Measurements from ENCODE around the gene DNAJA1. TPM values are rescaled to one million over a fixed set of nuclear protein-coding genes. Genes with fewer than 3 reads are reported as not detected.
"Not testable (repeated sequence)": the region's sequence is repeated elsewhere in the genome, so short reads cannot be mapped to it uniquely, and the experiment has no call there.

Gene DNAJA1
- polyA plus RNA-seq (ENCODE audit: insufficient read length in 10 of 10), result 100 to 1,000 TPM in 5 of 10 donors, 10 to 100 TPM in 5; 91.8 to 139 (median 103) TPM
- long read RNA-seq, donor 1, transcript DNAJA1-201 (9 exons, 2,381 nt), result major isoform, 28 of 89 reads
- long read RNA-seq, donor 1, partial matches to known transcripts, result 61 of 89 reads
- long read RNA-seq, donor 1, other reads (novel, unspliced or antisense), result 0 of 89 reads
- long read RNA-seq, donor 2, transcript DNAJA1-201 (9 exons, 2,381 nt), result major isoform, 24 of 95 reads
- long read RNA-seq, donor 2, partial matches to known transcripts, result 71 of 95 reads
- long read RNA-seq, donor 2, other reads (novel, unspliced or antisense), result 0 of 95 reads
- long read RNA-seq, donor 3, result 0 reads
- long read RNA-seq, donor 4, transcript DNAJA1-201 (9 exons, 2,381 nt), result major isoform, 32 of 83 reads
- long read RNA-seq, donor 4, partial matches to known transcripts, result 51 of 83 reads
- long read RNA-seq, donor 4, other reads (novel, unspliced or antisense), result 0 of 83 reads
- long read RNA-seq, donor 5, transcript DNAJA1-201 (9 exons, 2,381 nt), result major isoform, 29 of 126 reads
- long read RNA-seq, donor 5, partial matches to known transcripts, result 78 of 126 reads
- long read RNA-seq, donor 5, other reads (novel, unspliced or antisense), result 19 of 126 reads
- long read RNA-seq, donor 6, transcript DNAJA1-201 (9 exons, 2,381 nt), result major isoform, 41 of 161 reads
- long read RNA-seq, donor 6, partial matches to known transcripts, result 120 of 161 reads
- long read RNA-seq, donor 6, other reads (novel, unspliced or antisense), result 0 of 161 reads
- long read RNA-seq, donor 7, transcript DNAJA1-201 (9 exons, 2,381 nt), result major isoform, 35 of 74 reads
- long read RNA-seq, donor 7, partial matches to known transcripts, result 39 of 74 reads
- long read RNA-seq, donor 7, other reads (novel, unspliced or antisense), result 0 of 74 reads
- long read RNA-seq, donor 8, transcript DNAJA1-201 (9 exons, 2,381 nt), result major isoform, 33 of 119 reads
- long read RNA-seq, donor 8, partial matches to known transcripts, result 86 of 119 reads
- long read RNA-seq, donor 8, other reads (novel, unspliced or antisense), result 0 of 119 reads
- long read RNA-seq, donor 9, transcript DNAJA1-201 (9 exons, 2,381 nt), result major isoform, 5 of 5 reads
- long read RNA-seq, donor 9, partial matches to known transcripts, result 0 of 5 reads
- long read RNA-seq, donor 9, other reads (novel, unspliced or antisense), result 0 of 5 reads

DNA sequence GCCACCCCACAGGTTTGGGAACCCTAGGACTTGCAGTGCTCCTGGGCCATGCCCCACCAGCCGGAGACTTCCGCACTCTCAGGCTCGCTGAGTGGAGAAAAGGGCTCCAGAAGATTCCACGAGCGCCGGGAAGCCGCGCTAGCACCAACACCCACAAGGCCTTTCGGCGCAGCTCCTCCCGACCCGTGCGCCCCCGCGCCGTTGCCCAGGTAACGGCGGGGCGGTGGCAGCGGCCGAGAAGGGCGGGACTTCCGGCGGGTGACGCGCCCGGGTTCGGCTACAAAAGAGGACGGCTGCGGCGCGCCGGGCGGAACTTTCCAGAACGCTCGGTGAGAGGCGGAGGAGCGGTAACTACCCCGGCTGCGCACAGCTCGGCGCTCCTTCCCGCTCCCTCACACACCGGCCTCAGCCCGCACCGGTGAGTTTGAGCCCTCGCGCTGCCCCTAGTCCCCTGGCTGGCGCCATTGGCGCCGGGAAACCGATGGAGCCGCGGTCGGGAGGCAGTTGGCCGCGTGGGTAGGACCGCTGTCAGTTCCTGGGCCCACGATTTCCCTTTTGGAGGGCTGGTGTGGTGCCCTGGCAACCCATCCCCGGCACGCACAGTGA is at the start of gene DNAJA1:
Gene DNAJA1, plus strand, starts transcription at position 308 of the 606 bp plus-strand sequence. CDS start 1,212 bp downstream, outside the sequence.
- DNase-seq, result peak; percentile 95 to 98 (median 97)

DNA sequence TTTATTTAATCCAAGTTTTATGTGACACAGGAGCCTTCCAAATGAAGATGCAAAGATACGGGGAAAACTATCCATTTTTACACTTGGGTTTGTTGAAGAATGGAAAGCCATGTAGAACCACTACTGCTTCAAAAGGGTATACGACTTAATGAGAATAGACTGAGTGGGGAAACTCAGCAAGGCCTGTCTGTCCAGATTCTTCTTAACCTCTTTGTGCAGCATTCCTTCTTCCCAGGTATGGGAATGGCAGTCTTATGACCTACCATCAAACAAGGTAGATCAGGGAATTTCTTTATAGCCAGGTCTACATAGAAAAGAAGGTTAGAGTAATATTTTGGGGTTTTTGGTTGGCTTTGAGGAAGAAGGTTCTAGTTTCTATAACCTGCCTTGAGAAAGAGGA is 47.0 kb upstream of the DNAJA1 start:
- no peak for DNase-seq

DNA sequence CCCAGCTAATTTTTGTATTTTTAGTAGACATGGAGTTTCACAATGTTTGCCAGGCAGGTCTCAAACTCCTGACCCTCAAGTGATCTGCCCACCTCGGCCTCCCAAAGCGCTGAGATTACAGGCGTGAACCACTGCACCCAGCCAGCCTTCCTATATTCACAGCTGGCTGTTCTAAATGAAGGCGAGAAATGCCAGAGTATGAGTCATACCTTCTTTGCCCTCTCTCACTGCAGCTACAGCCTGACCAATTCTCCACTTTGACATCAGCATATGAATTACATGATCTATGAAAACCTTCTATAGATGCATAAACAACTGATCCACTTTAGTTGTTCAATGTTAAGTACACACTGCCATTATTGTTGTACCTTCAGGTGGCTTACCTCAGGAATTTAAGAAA is 38.1 kb upstream of the DNAJA1 start:
- no peak for DNase-seq

DNA sequence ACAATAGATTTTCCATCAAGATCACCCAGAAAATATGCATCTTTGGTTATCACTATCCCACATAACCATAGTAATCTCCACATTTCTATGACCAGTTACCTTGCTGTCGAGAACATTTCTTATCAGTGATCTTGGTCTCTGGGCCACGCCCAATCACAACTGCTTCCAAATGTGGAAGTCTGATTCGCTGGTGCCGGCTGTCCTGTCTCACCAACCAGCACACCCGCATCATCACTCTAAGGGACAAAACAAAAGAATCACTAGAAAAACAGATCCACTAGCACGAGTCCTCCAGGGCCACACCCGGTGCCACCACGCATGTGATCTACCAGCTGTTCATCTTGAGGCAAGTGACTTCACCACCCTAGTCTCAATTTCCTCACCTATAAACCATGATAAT is 35.4 kb upstream of the DNAJA1 start:
- no peak for DNase-seq

DNA sequence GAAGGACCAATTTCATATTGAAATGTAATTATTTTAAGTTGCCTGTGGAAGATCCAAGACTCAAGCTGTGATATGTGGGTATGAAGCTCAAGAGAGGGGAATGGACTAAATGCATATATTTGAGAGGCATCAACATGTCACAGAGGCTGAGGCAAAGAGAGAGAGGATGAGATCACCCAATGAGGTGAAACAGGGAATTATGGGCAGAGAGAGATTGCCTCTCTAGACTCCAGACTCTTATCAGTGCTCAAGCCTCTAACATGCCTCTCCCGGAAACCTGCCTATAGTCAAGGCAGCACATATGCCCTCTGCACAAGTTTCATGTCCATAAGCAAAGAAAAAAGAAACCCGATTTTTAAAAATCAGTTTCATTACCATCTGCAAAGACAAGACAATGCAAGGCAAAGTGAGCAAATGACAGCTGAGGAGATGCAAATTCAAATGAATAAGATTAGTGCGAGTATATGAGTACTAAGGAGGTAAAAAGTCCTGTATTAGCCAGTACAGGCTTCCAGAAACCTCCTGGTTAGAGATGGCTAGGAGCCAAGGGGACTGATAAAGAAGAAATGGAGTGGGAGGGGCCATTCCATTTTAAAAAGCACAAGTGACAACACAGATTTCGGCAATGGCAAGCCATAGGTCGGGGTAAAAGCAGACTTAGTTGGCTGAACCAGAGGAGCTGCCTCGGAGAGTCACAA is 33.0 kb upstream of the DNAJA1 start:
- no peak for DNase-seq

GRCh38 chr9:32992595-32993238 is 32.4 kb upstream of the DNAJA1 start:
- no peak for DNase-seq

DNA sequence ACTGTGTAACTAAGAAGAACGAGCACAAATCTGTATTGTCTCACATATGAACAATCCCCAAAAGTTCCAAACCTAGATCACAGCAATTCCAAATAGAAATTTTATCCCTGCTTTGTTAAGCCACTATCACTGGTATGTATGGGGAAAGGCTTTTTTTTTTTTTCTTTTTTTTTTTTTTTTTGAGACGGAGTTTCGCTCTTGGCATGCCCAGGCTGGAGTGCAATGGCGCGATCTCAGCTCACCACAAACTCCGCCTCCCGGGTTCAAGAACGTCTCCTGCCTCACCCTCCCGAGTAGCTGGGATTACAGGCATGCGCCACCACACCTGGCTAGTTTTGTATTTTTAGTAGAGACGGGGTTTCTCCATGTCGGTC is 24.4 kb upstream of the DNAJA1 start:
- peak in 1 of 3 donors; percentile 17 for DNase-seq

GRCh38 chr9:33005335-33005734 is 19.7 kb upstream of the DNAJA1 start:
- DNase-seq, result not testable (repeated sequence)

GRCh38 chr9:33007755-33008154 is 17.3 kb upstream of the DNAJA1 start:
- no peak for DNase-seq

- DNase-seq, result no peak
Observed at GRCh38 chr9:33011831-33012230, 13.2 kb upstream of the DNAJA1 start.

- no peak for DNase-seq
Observed at GRCh38 chr9:33012328-33013069, 12.6 kb upstream of the DNAJA1 start.

GRCh38 chr9:33013962-33014664 is 11.0 kb upstream of the DNAJA1 start:
- DNase-seq, result no peak

GRCh38 chr9:33014665-33015014 is 10.4 kb upstream of the DNAJA1 start:
- DNase-seq, result no peak

DNA sequence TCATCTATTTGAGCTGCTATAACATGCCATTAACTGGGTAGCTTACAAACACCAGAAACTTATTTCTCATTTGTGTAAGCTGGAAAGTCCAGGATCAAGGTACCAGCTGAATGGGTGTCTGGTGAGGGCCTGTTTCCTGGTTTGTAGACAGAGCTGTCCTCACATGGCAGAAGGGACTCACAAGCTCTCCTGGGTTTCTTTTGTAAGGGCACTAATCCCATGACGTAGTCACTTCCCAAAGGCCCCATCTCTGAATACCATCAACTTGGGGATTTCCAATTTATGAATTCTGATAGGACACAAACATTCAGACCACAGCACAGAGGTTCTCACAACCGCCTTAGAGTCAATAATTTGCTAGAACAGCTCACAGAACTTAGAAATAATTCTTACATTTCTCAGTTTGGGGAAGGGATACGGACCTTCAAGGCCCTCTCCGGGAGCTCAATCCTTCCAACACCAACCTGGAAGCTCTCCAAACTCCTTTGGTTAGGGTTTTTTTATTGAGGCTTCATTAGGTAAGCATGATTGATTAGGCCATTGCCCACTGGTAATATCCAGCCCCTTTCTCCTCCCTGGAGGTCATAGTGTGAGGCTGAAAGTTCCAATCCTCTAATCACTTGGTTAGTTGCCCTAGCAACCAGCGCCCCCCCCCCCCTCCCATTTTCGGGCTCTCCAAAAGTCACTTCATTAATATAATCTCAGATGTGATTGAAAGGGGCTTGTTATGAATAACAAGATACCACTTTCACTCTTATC is 7.6 kb upstream of the DNAJA1 start:
- DNase-seq, result no peak

DNA sequence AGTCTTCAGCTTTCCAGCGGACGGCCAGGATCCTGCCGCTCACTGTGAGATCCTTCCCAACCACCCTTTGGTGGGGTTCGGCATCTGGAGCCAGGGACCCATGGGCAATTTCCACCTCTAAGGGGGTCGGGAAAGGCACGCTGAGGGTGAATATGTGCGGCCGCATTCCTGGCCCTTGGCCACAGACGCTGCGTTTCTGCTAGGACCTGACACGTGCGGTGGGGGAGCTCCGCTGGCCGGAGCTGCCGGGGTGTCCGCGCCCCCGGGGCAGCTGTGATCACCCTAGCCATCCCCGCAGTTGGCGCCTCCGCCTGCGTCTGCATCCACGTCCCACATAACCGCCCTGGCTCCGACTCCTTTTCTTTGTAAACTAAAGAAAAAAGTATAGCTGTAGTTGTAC is 5.3 kb upstream of the DNAJA1 start:
- DNase-seq, result no peak

DNA sequence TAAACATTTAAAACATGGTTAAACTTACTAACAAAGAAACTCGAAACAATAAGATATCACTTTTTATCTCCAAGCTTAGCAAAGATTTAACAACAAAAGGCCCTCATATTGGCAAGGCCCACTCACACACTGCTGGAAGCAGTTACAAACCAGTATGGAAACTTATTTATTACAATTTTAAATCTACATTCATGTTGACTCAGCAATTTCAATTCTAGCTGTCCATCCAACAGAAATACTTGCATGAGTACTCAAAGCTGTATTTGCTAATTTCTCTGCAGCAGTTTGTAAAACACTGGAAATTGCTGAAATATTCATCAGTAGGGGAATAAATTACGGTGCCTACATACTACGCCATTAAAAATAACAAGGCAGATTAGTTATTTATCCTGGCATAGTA is 2.8 kb upstream of the DNAJA1 start:
- no peak for DNase-seq

DNA sequence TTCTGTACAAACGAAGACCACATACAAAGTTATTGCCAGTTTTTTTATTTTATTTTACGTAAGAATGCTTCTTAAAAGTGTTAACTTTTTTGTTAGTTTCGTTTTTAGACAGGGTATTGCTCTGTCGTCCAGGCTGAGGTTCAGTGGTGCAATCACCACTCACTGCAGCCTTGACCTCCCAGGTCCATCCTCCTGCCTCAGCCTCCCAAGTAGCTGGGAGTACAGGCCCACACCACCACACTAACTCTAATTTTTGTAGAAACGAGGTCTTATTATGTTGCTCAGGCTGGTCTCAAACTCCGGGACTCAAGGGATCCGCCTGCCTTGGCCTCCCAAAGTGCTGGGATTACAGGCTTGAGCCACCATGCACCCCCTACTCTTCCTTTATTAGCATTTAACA is 2.3 kb upstream of the DNAJA1 start:
- no peak for DNase-seq

- DNase-seq, result no peak
Observed at GRCh38 chr9:33023661-33024060, 1.4 kb upstream of the DNAJA1 start.

Data from muscle of back (tissue), 13 donors.